Measurements from ENCODE around the gene BBS2. TPM values are rescaled to one million over a fixed set of nuclear protein-coding genes. Genes with fewer than 3 reads are reported as not detected.

Gene BBS2
- total RNA-seq, 1 experiment from 2014 or later = 36.4 TPM

GRCh38 chr16:56462064-56462796 is 57.6 kb downstream of the BBS2 start:
- Mint-ChIP-seq H3K9me3 (ENCODE audit: low read depth, unreplicated experiment) (no peaks in the 10 kb centered on the region), H3K27me3 (ENCODE audit: unreplicated experiment) (no peaks in the 10 kb centered on the region), H3K27ac (ENCODE audit: unreplicated experiment) (no peak overlapping the region), H3K4me1 (ENCODE audit: low read depth, unreplicated experiment) (no peaks in the 10 kb centered on the region), H3K4me3 (ENCODE audit: low read depth, unreplicated experiment) (no peak overlapping the region), H3K36me3 (ENCODE audit: insufficient read depth, unreplicated experiment) (peaks cover 26% of the 10 kb centered on the region)
- TF ChIP-seq CTCF (IDR thresholded peaks at IDR 0.05; ENCODE audit: unreplicated experiment) = no peak
- CTCF ChIA-PET = interaction anchor here (0.7 kb wide), 1 partner anchor 195 kb away, joined by 5 read pairs; no protein-coding TSS in a partner anchor
- no TSS peak for BruUV-seq (replicated peaks)
- intact Hi-C loops (cut with micrococcal nuclease; ENCODE audit: unreplicated experiment) = no loop called here
- DNase-seq = no peak

GRCh38 chr16:56460101-56460500 is 59.7 kb downstream of the BBS2 start:
- no peaks in the 10 kb centered on the region for H3K9me3 Mint-ChIP-seq (ENCODE audit: low read depth, unreplicated experiment)
- no peak for DNase-seq
- H3K27me3 Mint-ChIP-seq (ENCODE audit: unreplicated experiment) = no peaks in the 10 kb centered on the region
- H3K36me3 Mint-ChIP-seq (ENCODE audit: insufficient read depth, unreplicated experiment) = peaks cover 27% of the 10 kb centered on the region
- BruUV-seq (replicated peaks) = no TSS peak
- intact Hi-C loops (cut with micrococcal nuclease; ENCODE audit: unreplicated experiment) = no loop called here
- CTCF ChIA-PET = no interaction called here
- H3K4me3 Mint-ChIP-seq (ENCODE audit: low read depth, unreplicated experiment) = no peak overlapping the region
- no peaks in the 10 kb centered on the region for H3K4me1 Mint-ChIP-seq (ENCODE audit: low read depth, unreplicated experiment)
- H3K27ac Mint-ChIP-seq (ENCODE audit: unreplicated experiment) = no peak overlapping the region
- no peak for TF ChIP-seq CTCF (IDR thresholded peaks at IDR 0.05; ENCODE audit: unreplicated experiment)

- TF ChIP-seq CTCF (IDR thresholded peaks at IDR 0.05; ENCODE audit: unreplicated experiment) = no peak
- Mint-ChIP-seq H3K27ac (ENCODE audit: unreplicated experiment) (peak overlapping the region; percentile 38), H3K27me3 (ENCODE audit: unreplicated experiment) (no peaks in the 10 kb centered on the region), H3K36me3 (ENCODE audit: insufficient read depth, unreplicated experiment) (peaks cover 38% of the 10 kb centered on the region), H3K9me3 (ENCODE audit: low read depth, unreplicated experiment) (no peaks in the 10 kb centered on the region), H3K4me1 (ENCODE audit: low read depth, unreplicated experiment) (no peaks in the 10 kb centered on the region), H3K4me3 (ENCODE audit: low read depth, unreplicated experiment) (no peak overlapping the region)
- BruUV-seq (replicated peaks) = no TSS peak
- CTCF ChIA-PET = no interaction called here
- no peak for DNase-seq
- intact Hi-C loops (cut with micrococcal nuclease; ENCODE audit: unreplicated experiment) = no loop called here
Observed at GRCh38 chr16:56457927-56458470, 61.8 kb downstream of the BBS2 start.

- peak; percentile 13 for DNase-seq
- Mint-ChIP-seq H3K4me1 (ENCODE audit: low read depth, unreplicated experiment) (peaks cover 29% of the 10 kb centered on the region), H3K4me3 (ENCODE audit: low read depth, unreplicated experiment) (peak overlapping the region; percentile 77), H3K9me3 (ENCODE audit: low read depth, unreplicated experiment) (no peaks in the 10 kb centered on the region), H3K36me3 (ENCODE audit: insufficient read depth, unreplicated experiment) (peaks cover 59% of the 10 kb centered on the region), H3K27ac (ENCODE audit: unreplicated experiment) (peak overlapping the region; percentile 76), H3K27me3 (ENCODE audit: unreplicated experiment) (no peaks in the 10 kb centered on the region)
- BruUV-seq (replicated peaks) = TSS peak; percentile 30
- intact Hi-C loops (cut with micrococcal nuclease; ENCODE audit: unreplicated experiment) = no loop called here
- no peak for TF ChIP-seq CTCF (IDR thresholded peaks at IDR 0.05; ENCODE audit: unreplicated experiment)
- CTCF ChIA-PET = interaction anchor here (0.5 to 1.1 kb wide), 8 partner anchors 27 to 250 kb away, joined by 3 to 9 read pairs (median 4); no protein-coding TSS in a partner anchor
Observed at GRCh38 chr16:56451753-56452689, 67.8 kb downstream of the BBS2 start.
